ENCODE results near the gene GPC3. TPM values are rescaled to one million over a fixed set of nuclear protein-coding genes. Genes with fewer than 3 reads are reported as not detected.

The GPC3 gene
- total RNA-seq, 1 donor: not detected

DNA sequence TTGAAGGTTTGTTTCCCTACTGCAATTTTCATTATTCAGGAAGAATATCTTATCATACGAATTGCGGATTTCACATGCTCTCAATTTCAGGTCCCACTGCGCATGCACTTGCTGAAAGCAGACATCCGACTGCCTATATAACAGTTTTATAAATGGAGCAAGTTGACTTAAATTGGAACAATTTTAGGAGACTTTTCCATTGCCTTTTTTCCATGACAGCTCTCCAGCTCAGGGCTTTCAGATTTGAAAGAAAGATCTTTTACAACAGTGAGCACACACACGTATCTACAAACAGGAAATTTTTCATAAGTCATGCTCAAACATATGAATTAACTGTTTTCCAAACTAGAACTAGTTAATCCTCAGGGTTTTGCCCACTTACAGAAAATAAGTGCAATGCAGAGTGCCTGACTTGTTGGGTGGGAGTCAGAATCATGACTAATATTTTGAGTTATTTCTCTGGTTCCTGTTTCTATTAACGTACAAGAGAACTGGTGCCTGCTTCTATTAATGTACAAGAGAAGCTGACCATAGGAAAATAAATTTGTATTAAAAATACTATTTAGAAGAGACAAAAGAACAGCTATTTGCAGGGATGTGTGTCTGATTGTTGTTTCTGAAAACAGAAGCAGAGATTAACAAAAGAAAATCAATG lies 137.9 kb downstream of the GPC3 start:
- H3K4me3 ChIP-seq (ENCODE audit: low read depth, low read length): no peak overlapping the region
- no peak for DNase-seq (ENCODE audit: low read depth)
- TF ChIP-seq, protein P1, sequence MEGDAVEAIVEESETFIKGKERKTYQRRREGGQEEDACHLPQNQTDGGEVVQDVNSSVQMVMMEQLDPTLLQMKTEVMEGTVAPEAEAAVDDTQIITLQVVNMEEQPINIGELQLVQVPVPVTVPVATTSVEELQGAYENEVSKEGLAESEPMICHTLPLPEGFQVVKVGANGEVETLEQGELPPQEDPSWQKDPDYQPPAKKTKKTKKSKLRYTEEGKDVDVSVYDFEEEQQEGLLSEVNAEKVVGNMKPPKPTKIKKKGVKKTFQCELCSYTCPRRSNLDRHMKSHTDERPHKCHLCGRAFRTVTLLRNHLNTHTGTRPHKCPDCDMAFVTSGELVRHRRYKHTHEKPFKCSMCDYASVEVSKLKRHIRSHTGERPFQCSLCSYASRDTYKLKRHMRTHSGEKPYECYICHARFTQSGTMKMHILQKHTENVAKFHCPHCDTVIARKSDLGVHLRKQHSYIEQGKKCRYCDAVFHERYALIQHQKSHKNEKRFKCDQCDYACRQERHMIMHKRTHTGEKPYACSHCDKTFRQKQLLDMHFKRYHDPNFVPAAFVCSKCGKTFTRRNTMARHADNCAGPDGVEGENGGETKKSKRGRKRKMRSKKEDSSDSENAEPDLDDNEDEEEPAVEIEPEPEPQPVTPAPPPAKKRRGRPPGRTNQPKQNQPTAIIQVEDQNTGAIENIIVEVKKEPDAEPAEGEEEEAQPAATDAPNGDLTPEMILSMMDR (IDR thresholded peaks at IDR 0.05; ENCODE audit: insufficient read depth, low read depth, low read length): no peak

DNA sequence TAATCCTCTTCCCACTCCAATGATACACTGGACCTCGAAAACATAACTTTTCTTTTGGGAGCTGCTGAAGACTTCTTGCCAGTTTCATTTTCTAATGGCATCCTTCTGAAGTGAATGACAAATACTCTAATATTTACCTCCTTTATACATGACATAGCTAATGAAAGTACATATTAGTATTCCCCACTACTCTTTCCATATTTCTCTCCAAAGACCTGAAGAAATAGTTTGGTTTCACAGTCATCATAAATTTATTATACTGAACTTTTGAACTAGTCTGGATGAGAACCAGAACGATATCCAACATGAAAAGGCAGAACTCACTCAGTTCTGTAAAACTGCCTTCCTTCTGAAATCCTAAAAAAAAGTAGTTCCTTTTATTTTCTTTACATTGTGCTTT lies 139.1 kb downstream of the GPC3 start:
- no peak for DNase-seq (ENCODE audit: low read depth)
- TF ChIP-seq, protein P1 (IDR thresholded peaks at IDR 0.05; ENCODE audit: insufficient read depth, low read depth, low read length): no peak
- no peak overlapping the region for H3K4me3 ChIP-seq (ENCODE audit: low read depth, low read length)

DNA sequence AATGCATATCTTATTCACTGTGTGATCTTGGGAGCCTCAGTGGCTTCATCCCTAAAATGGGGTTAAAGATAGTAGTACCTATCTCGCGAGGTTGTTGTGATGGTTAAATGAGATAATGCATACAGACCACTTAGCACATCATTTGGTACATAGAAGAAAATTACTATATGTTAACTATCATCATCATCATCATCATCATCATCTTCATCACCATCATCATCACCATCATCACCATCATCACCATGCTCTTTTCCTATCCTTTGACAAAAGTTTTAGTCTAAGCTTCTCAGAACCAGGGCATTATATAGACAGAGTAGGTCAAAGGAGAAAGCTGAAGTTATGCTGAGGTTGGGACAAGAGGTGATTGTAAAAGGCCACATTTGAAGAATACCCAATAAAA lies 145.0 kb downstream of the GPC3 start:
- no peak overlapping the region for H3K4me3 ChIP-seq (ENCODE audit: low read depth, low read length)
- DNase-seq (ENCODE audit: low read depth): no peak
- TF ChIP-seq, protein P1 (IDR thresholded peaks at IDR 0.05; ENCODE audit: insufficient read depth, low read depth, low read length): no peak

DNA sequence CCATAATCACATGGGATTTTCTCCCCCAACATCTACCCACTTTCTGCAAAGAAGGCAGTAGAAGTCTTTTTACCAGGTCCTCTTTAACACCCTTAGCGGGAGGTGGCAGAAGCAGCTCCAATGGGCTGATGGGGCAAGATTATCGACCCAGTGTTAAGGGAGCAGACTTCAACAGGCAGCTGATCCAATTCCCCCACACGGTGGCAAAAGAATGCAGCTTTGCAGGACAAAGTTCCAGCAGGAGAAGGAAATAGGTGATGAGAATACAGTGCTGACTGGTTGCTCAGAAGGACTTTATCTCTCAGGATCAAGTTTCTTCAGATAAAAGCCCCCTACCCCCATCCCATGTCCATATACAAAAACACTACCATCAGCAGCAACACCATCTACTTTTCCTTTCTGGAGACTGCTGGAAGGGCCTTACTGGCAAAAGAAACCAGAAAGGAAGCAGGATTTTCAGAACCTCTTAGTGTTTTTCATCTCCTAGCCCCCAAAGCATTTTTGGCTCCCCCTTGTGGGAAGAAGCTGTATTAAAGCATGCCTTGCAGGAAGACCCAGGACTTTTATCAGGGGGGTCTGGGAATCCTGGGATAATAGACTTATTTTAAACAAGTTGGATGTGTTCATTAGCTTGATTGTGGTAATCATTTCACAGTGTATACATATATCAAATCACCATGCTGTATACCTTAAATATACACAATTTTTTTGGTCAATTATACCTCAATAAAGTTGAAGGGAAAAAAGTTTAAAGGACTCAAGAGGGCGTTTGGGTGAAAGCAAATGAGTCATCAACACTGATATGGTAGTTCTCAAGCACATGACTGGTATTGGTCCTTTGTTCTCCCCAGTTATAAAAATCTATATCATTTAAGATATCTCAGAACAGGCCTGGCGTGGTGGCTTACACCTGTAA lies 146.4 kb downstream of the GPC3 start:
- TF ChIP-seq, protein P1 (IDR thresholded peaks at IDR 0.05; ENCODE audit: insufficient read depth, low read depth, low read length): peak; percentile 66
- peak; percentile 32 for DNase-seq (ENCODE audit: low read depth)
- no peak overlapping the region for H3K4me3 ChIP-seq (ENCODE audit: low read depth, low read length)

DNA sequence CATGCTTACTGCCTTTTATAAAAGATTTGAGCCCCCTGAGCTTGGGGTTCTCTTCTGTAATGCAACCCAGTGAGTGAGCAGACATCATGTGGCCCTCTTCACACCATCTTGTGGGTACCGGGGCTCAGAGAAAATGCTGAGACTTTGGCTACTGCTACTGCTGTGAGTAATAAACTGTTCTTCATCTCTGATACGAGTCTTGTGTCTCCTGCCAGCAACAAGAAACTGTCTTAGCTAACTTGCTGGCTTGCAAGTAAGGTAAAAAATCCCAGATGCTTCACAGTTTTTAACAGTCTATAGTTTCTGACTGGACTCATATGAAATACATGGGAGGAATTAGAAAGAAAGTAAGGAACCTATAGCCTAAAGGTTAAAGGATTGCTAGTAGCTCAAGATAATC lies 148.3 kb downstream of the GPC3 start:
- DNase-seq (ENCODE audit: low read depth): no peak
- no peak overlapping the region for H3K4me3 ChIP-seq (ENCODE audit: low read depth, low read length)
- TF ChIP-seq, protein P1 (IDR thresholded peaks at IDR 0.05; ENCODE audit: insufficient read depth, low read depth, low read length): no peak

DNA sequence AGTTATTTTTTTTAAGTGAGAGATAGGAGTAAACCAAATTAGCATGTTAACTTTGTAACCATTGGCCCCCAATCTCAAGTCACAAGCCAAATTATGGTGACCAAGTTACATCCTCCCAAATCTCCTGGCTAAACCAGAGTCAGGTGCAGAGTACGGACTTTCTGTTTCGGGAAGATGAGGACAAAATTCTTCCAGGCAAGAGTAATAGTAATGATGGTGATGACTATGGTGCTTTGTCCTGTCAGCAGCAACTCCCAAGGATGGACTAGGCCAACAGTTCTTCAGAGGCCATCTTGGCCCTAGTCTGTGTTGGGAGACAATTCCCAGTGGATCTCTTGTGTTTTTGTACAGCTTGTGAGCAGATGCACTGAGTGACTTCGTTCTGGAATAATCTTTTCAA lies 148.8 kb downstream of the GPC3 start:
- no peak for DNase-seq (ENCODE audit: low read depth)
- TF ChIP-seq, protein P1 (IDR thresholded peaks at IDR 0.05; ENCODE audit: insufficient read depth, low read depth, low read length): no peak
- H3K4me3 ChIP-seq (ENCODE audit: low read depth, low read length): no peak overlapping the region
